HG02885 (cell line): ENCODE results near the gene RPL29.
A peak's percentile ranks its signal among the peaks of the same experiment; 100 is the strongest.
"Not testable (repeated sequence)": the region's sequence is repeated elsewhere in the genome, so short reads cannot be mapped to it uniquely, and the experiment has no call there.

Experiments used
- ATAC-seq: cut with Tn5 transposase; IDR thresholded peaks from one replicate; pipeline ENCODE4 v1.9.1; 2021; ENCODE audit warnings: mild to moderate bottlenecking; ENCODE audit not compliant: unreplicated experiment, poor library complexity

The RPL29 gene

GRCh38 chr3:52007291-52007690 is 11.6 kb upstream of the RPL29 start:
- ATAC-seq = no peak

GRCh38 chr3:52006820-52007133 is 11.1 kb upstream of the RPL29 start:
- ATAC-seq = no peak

- no peak for ATAC-seq
Observed at GRCh38 chr3:52006017-52006819, 10.5 kb upstream of the RPL29 start.

GRCh38 chr3:52005571-52005986 is 9.9 kb upstream of the RPL29 start:
- ATAC-seq = no peak

- no peak for ATAC-seq
Observed at GRCh38 chr3:52004906-52005395, 9.3 kb upstream of the RPL29 start.

- ATAC-seq = no peak
Observed at GRCh38 chr3:52004163-52004787, 8.6 kb upstream of the RPL29 start.

- ATAC-seq = no peak
Observed at GRCh38 chr3:52002748-52003147, 7.1 kb upstream of the RPL29 start.

- peak; percentile 79 for ATAC-seq
Observed at GRCh38 chr3:52001443-52001974, 5.8 kb upstream of the RPL29 start.

GRCh38 chr3:51999846-52000245 is 4.2 kb upstream of the RPL29 start:
- ATAC-seq = no peak

- ATAC-seq = no peak
Observed at GRCh38 chr3:51998774-51999173, 3.1 kb upstream of the RPL29 start.

- no peak for ATAC-seq
Observed at GRCh38 chr3:51997935-51998596, 2.4 kb upstream of the RPL29 start.

- no peak for ATAC-seq
Observed at GRCh38 chr3:51997172-51997571, 1.5 kb upstream of the RPL29 start.

- no peak for ATAC-seq
Observed at GRCh38 chr3:51994530-51994929, 1.2 kb downstream of the RPL29 start.

GRCh38 chr3:51993657-51994056 is 2.0 kb downstream of the RPL29 start:
- ATAC-seq = not testable (repeated sequence)

GRCh38 chr3:51992017-51992682 is 3.5 kb downstream of the RPL29 start:
- no peak for ATAC-seq

GRCh38 chr3:51990501-51990971 is 5.2 kb downstream of the RPL29 start:
- not testable (repeated sequence) for ATAC-seq

- no peak for ATAC-seq
Observed at GRCh38 chr3:51988286-51989146, 7.2 kb downstream of the RPL29 start.

- ATAC-seq = no peak
Observed at GRCh38 chr3:51987568-51987967, 8.1 kb downstream of the RPL29 start.
